ENCODE results near the gene RALA. TPM values are rescaled to one million over a fixed set of nuclear protein-coding genes. Genes with fewer than 3 reads are reported as not detected.

The RALA gene
- total RNA-seq, 4 donors from 2014 or later = 16.2 to 20.5 (median 19.0) TPM

- DNase-seq (ENCODE audit: low spot score in 2 of 2) = no peak
- intact Hi-C loops (cut with DNase I; ENCODE audit: low total_unique reads) = no loop called here
- H3K4me3 ChIP-seq (ENCODE audit: low read depth, poor library complexity, severe bottlenecking) = no peak overlapping the region
- TF ChIP-seq POLR2A (IDR thresholded peaks at IDR 0.05) = no peak
- TF ChIP-seq, protein P1, sequence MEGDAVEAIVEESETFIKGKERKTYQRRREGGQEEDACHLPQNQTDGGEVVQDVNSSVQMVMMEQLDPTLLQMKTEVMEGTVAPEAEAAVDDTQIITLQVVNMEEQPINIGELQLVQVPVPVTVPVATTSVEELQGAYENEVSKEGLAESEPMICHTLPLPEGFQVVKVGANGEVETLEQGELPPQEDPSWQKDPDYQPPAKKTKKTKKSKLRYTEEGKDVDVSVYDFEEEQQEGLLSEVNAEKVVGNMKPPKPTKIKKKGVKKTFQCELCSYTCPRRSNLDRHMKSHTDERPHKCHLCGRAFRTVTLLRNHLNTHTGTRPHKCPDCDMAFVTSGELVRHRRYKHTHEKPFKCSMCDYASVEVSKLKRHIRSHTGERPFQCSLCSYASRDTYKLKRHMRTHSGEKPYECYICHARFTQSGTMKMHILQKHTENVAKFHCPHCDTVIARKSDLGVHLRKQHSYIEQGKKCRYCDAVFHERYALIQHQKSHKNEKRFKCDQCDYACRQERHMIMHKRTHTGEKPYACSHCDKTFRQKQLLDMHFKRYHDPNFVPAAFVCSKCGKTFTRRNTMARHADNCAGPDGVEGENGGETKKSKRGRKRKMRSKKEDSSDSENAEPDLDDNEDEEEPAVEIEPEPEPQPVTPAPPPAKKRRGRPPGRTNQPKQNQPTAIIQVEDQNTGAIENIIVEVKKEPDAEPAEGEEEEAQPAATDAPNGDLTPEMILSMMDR (IDR thresholded peaks at IDR 0.05) = no peak
- WGBS, 2 donors = 86 to 90% methylated on average over 2 of the region's 2 CpGs
Measured at GRCh38 chr7:39583539-39583938, 39.8 kb upstream of the RALA start.

DNA sequence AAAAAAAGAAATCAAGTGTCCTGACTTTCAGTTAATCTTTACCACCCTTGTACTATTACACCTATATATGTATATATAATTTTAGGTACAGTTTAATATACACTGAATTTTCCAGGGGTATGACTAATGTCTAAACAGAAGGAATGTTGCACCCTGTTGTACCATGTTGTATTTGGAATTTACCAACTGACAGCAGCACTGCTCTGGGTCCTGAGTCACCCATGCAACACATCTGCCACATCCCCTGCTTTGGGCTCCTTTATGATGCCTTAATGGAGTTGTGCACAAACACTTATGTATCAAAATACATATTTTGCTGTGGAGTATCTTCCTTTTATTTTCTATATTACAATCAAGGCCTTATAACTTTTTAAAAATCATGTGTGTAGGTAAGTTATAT lies 36.0 kb upstream of the RALA start:
- DNase-seq (ENCODE audit: low spot score in 2 of 2) = no peak
- intact Hi-C loops (cut with DNase I; ENCODE audit: low total_unique reads) = no loop called here
- no peak for TF ChIP-seq POLR2A (IDR thresholded peaks at IDR 0.05)
- TF ChIP-seq, protein P1 (IDR thresholded peaks at IDR 0.05) = no peak
- H3K4me3 ChIP-seq (ENCODE audit: low read depth, poor library complexity, severe bottlenecking) = no peak overlapping the region

DNA sequence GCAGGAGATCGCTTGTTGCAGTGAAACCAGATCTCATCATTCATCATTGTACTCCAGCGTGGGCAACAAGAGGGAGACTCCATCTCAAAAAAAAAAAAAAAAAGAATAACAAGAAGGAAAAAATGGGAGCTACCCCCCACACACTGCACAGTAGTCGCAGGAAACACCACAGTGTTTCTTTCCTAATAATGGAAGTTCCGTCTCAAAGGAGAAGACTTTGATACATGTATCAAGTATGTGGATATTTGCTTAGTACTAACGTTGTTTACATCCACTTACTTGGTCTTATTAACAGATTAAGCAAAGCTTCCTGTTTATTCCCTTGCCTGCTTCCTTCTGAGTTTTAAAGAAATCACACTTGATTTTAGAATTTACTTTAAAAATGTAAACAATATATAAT lies 35.0 kb upstream of the RALA start:
- no peak for DNase-seq (ENCODE audit: low spot score in 2 of 2)
- TF ChIP-seq, protein P1 (IDR thresholded peaks at IDR 0.05) = no peak
- TF ChIP-seq POLR2A (IDR thresholded peaks at IDR 0.05) = no peak
- H3K4me3 ChIP-seq (ENCODE audit: low read depth, poor library complexity, severe bottlenecking) = no peak overlapping the region
- intact Hi-C loops (cut with DNase I; ENCODE audit: low total_unique reads) = no loop called here
- 80 to 86% methylated on average over 5 of the region's 5 CpGs for WGBS, 2 donors

DNA sequence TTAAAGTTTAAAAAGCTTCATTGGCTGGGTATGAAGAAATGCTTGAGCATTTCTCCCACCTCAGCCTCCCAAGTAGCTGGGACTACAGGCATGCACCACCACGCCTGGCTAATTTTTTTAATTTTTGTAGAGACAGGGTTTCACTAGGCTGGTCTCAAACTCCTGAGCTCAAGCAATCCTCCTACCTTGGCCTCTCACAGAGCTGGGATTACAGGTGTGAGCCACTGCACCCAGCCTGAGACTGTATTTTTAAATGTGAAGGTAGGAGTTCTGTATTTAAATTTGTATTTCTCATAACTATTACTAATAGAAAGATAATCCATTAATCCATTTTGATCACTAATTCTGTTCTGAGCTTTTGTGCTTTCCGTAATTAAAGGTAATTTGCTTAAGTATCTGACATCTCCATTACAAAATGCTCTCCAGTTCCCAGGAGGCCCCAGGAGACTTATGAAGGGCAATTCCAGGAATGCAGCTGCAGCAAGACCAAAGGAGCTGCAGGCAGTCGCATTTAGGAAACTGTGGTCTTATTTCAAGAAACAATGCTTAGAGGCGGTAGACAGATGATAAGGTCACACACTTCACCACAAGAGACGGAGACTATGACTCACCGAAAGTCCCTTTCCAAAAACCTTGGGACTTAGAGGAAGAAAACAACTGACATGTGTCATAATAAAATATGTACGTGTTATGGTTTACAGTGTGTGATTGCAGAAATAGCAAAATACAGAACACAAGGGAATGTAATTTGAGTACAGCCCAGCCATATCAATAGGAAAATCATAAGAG lies 33.9 kb upstream of the RALA start:
- TF ChIP-seq, protein P1 (IDR thresholded peaks at IDR 0.05) = no peak
- no peak for TF ChIP-seq POLR2A (IDR thresholded peaks at IDR 0.05)
- 35 to 37% methylated on average over 7 of the region's 7 CpGs for WGBS, 2 donors
- H3K4me3 ChIP-seq (ENCODE audit: low read depth, poor library complexity, severe bottlenecking) = no peak overlapping the region
- intact Hi-C loops (cut with DNase I; ENCODE audit: low total_unique reads) = no loop called here
- DNase-seq (ENCODE audit: low spot score in 2 of 2) = peak in 1 of 2 donors; percentile 77

DNA sequence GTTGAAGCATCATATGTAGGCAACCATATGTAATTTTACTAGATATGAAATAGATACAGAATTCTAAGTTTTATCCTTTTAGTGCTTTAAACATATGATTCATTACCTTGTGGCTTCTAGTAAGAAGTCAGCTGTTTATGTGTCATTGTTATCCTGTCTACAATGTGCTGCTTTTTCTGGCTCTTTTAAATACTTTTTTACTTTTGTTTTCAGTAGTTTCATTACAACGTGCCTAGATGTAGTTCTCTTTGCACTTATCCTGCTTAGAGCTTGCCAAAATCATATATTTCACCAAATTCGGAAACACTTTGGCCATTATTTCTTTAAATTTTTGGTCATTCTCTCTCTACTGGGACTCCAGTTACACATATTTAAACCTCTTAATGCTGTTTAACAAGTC lies 30.8 kb upstream of the RALA start:
- 14 to 42% methylated on average over 2 of the region's 2 CpGs for WGBS, 2 donors
- no peak for DNase-seq (ENCODE audit: low spot score in 2 of 2)
- TF ChIP-seq POLR2A (IDR thresholded peaks at IDR 0.05) = no peak
- TF ChIP-seq, protein P1 (IDR thresholded peaks at IDR 0.05) = no peak
- H3K4me3 ChIP-seq (ENCODE audit: low read depth, poor library complexity, severe bottlenecking) = no peak overlapping the region
- intact Hi-C loops (cut with DNase I; ENCODE audit: low total_unique reads) = no loop called here

Measured in lower leg skin (tissue), 4 donors.